ENCODE data around the gene CTR9.

Gene CTR9

GRCh38 chr11:10743354-10744000 is 7.6 kb upstream of the CTR9 start:
- DNase-seq: no peak

GRCh38 chr11:10744206-10744605 is 6.8 kb upstream of the CTR9 start:
- DNase-seq: no peak

GRCh38 chr11:10746871-10747270 is 4.2 kb upstream of the CTR9 start:
- DNase-seq: no peak

GRCh38 chr11:10747733-10748132 is 3.3 kb upstream of the CTR9 start:
- no peak for DNase-seq

- DNase-seq: no peak
Measured at GRCh38 chr11:10749476-10749875, 1.6 kb upstream of the CTR9 start.

GRCh38 chr11:10751581-10751940 is 515 bp downstream of the CTR9 start:
- DNase-seq: no peak

- DNase-seq: no peak
Measured at GRCh38 chr11:10752061-10752460, 1.0 kb downstream of the CTR9 start.

GRCh38 chr11:10752486-10752885 is 1.4 kb downstream of the CTR9 start:
- no peak for DNase-seq

GRCh38 chr11:10758957-10759356 is 7.9 kb downstream of the CTR9 start:
- DNase-seq: no peak

GRCh38 chr11:10761085-10761698 is 10.1 kb downstream of the CTR9 start:
- DNase-seq: no peak

- DNase-seq: no peak
Measured at GRCh38 chr11:10762185-10762584, 11.1 kb downstream of the CTR9 start.

GRCh38 chr11:10762913-10763421 is 11.9 kb downstream of the CTR9 start:
- DNase-seq: no peak

GRCh38 chr11:10763766-10764165 is 12.7 kb downstream of the CTR9 start:
- no peak for DNase-seq

GRCh38 chr11:10764412-10764811 is 13.4 kb downstream of the CTR9 start:
- DNase-seq: no peak

GRCh38 chr11:10770626-10771254 is 19.7 kb downstream of the CTR9 start:
- peak; percentile 66 for DNase-seq

- DNase-seq: no peak
Measured at GRCh38 chr11:10771457-10771856, 20.4 kb downstream of the CTR9 start.

- DNase-seq: no peak
Measured at GRCh38 chr11:10774811-10775210, 23.8 kb downstream of the CTR9 start.

- DNase-seq: no peak
Measured at GRCh38 chr11:10777393-10777793, 26.3 kb downstream of the CTR9 start.

GRCh38 chr11:10777806-10778205 is 26.8 kb downstream of the CTR9 start:
- DNase-seq: no peak

- peak; percentile 74 for DNase-seq
Measured at GRCh38 chr11:10778217-10778970, 27.3 kb downstream of the CTR9 start.

- no peak for DNase-seq
Measured at GRCh38 chr11:10779086-10779485, 28.0 kb downstream of the CTR9 start.

- DNase-seq: no peak
Measured at GRCh38 chr11:10780040-10780439, 29.0 kb downstream of the CTR9 start.

Data from eye (tissue), 1 donor.